ENCODE data around the gene PPP2R1A.

DNA sequence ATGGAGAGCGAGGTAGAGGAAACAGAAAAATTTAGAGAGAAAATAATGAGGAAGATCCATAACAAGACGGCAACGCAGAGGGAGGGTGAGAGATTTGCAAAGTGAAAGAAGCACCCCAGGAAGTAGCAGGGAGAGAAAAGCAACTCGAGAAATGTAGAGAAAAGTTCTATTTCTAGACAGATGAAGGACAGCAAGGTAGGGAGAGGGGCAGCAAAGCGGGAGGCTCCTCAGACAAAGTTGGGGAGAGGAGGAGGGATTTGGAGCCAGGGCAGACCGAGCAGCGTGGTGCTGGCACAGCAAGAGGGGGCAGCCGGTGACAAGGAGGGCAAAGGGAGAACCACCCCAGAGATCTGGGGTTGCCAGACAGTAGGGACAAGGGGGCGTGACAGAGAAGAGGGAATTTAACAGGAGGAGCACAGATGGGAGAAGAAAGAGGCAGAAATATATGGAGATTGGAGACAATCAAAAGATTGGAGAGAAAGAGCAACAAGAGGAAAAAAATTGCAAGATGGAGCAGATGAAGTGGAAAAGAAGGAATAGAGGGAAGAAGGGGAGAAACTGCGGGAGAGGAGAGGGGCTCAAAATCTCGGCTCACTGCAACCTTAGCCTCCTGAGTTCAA, 80.5 kb downstream of the PPP2R1A start:
- no peak for TF ChIP-seq EP300 (IDR thresholded peaks at IDR 0.05; ENCODE audit: low read depth in 2 of 2, low read length in 2 of 2)
- TF ChIP-seq EP300 (CRISPR knock-in tag; IDR thresholded peaks at IDR 0.05; ENCODE audit: borderline replicate concordance): no peak
- TF ChIP-seq EZH2 (conservative IDR thresholded peaks at IDR 0.05; ENCODE audit: low read depth, low read length): no peak
- TF ChIP-seq, protein P1, sequence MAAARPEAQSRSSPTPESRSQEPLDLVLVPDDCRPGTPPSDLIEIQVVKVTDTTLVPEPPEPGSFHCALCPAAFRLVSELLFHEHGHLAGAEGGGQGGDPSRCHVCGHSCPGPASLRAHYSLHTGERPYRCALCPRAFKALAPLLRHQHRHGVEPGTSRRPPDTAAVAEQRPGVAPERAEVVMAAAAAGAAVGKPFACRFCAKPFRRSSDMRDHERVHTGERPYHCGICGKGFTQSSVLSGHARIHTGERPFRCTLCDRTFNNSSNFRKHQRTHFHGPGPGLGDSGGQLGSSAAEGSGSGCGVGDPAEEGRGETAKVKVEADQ (CRISPR knock-in tag; IDR thresholded peaks at IDR 0.05; ENCODE audit: borderline replicate concordance): no peak
- TF ChIP-seq, protein P2, sequence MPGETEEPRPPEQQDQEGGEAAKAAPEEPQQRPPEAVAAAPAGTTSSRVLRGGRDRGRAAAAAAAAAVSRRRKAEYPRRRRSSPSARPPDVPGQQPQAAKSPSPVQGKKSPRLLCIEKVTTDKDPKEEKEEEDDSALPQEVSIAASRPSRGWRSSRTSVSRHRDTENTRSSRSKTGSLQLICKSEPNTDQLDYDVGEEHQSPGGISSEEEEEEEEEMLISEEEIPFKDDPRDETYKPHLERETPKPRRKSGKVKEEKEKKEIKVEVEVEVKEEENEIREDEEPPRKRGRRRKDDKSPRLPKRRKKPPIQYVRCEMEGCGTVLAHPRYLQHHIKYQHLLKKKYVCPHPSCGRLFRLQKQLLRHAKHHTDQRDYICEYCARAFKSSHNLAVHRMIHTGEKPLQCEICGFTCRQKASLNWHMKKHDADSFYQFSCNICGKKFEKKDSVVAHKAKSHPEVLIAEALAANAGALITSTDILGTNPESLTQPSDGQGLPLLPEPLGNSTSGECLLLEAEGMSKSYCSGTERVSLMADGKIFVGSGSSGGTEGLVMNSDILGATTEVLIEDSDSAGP (CRISPR knock-in tag; IDR thresholded peaks at IDR 0.05; ENCODE audit: borderline replicate concordance): no peak
- TF ChIP-seq RAD21 (CRISPR knock-in tag; IDR thresholded peaks at IDR 0.05): no peak
- TF ChIP-seq, protein P3, sequence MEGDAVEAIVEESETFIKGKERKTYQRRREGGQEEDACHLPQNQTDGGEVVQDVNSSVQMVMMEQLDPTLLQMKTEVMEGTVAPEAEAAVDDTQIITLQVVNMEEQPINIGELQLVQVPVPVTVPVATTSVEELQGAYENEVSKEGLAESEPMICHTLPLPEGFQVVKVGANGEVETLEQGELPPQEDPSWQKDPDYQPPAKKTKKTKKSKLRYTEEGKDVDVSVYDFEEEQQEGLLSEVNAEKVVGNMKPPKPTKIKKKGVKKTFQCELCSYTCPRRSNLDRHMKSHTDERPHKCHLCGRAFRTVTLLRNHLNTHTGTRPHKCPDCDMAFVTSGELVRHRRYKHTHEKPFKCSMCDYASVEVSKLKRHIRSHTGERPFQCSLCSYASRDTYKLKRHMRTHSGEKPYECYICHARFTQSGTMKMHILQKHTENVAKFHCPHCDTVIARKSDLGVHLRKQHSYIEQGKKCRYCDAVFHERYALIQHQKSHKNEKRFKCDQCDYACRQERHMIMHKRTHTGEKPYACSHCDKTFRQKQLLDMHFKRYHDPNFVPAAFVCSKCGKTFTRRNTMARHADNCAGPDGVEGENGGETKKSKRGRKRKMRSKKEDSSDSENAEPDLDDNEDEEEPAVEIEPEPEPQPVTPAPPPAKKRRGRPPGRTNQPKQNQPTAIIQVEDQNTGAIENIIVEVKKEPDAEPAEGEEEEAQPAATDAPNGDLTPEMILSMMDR (CRISPR knock-in tag; IDR thresholded peaks at IDR 0.05): no peak
- no peak for TF ChIP-seq ZBTB21 (CRISPR knock-in tag; IDR thresholded peaks at IDR 0.05)
- no peak for TF ChIP-seq KDM5B (CRISPR knock-in tag; IDR thresholded peaks at IDR 0.05; ENCODE audit: borderline replicate concordance)
- no peak for TF ChIP-seq ZNF431 (CRISPR knock-in tag; IDR thresholded peaks at IDR 0.05; ENCODE audit: borderline replicate concordance, low read depth)
- TF ChIP-seq, protein P4, sequence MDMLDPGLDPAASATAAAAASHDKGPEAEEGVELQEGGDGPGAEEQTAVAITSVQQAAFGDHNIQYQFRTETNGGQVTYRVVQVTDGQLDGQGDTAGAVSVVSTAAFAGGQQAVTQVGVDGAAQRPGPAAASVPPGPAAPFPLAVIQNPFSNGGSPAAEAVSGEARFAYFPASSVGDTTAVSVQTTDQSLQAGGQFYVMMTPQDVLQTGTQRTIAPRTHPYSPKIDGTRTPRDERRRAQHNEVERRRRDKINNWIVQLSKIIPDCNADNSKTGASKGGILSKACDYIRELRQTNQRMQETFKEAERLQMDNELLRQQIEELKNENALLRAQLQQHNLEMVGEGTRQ (IDR thresholded peaks at IDR 0.05; ENCODE audit: low read depth, low read length): no peak
- TF ChIP-seq, protein P4 (CRISPR knock-in tag; IDR thresholded peaks at IDR 0.05; ENCODE audit: borderline replicate concordance): no peak

Data from HepG2 (cell line).